Gastrocnemius medialis (tissue), 4 donors: ENCODE data around the gene CYP4F22. TPM values are rescaled to one million over a fixed set of nuclear protein-coding genes. Genes with fewer than 3 reads are reported as not detected.

Experiments
- ATAC-seq, 2 donors: fragments of 150-250 bp; one replicate each; pipeline ENCODE4 v1.9.1; 2016
- DNase-seq, 2 donors: peaks; one replicate each; pipeline ENCODE4 v3.0.0-alpha.2; 2019
- H3K27ac ChIP-seq, 4 donors: fragments of 200-600 bp; sonication (generic); 1 replicate in 1 of 4; 2 replicates in 3 of 4; pipeline ENCODE4 v1.5.1; 2016 to 2018; ENCODE audit warnings: mild to moderate bottlenecking in 2 of 4, moderate library complexity in 1 of 4
- H3K27me3 ChIP-seq, 3 donors: fragments of 200-600 bp; sonication (generic) in 2 of 3; 1 replicate in 1 of 3; 2 replicates in 2 of 3; pipeline versions ENCODE4 v1.5.1 to v1.6.0; 2016 to 2019; ENCODE audit warnings: mild to moderate bottlenecking in 1 of 3, moderate library complexity in 1 of 3
- H3K36me3 ChIP-seq, 2 donors: fragments of 200-600 bp; sonication (generic) in 1 of 2; one replicate each; pipeline ENCODE4 v1.5.1; 2017 to 2018
- H3K4me1 ChIP-seq, 2 donors: fragments of 200-600 bp; sonication (generic) in 1 of 2; one replicate each; pipeline ENCODE4 v1.5.1; 2016 to 2017; ENCODE audit warnings: mild to moderate bottlenecking in 2 of 2
- H3K4me3 ChIP-seq, 4 donors: fragments of 200-600 bp; sonication (generic) in 3 of 4; 1 replicate in 1 of 4; 2 replicates in 3 of 4; pipeline ENCODE4 v1.5.1; 2016 to 2019; ENCODE audit warnings: mild to moderate bottlenecking in 2 of 4
- H3K9me3 ChIP-seq, 3 donors: fragments of 200-600 bp; sonication (generic) in 2 of 3; 1 replicate in 1 of 3; 2 replicates in 2 of 3; pipeline ENCODE4 v1.5.1; 2016 to 2019
- POLR2A ChIP-seq, 2 donors: fragments of 450-650 bp; IDR thresholded peaks; one replicate each; pipeline ENCODE4 v1.6.1; 2017; ENCODE audit warnings: antibody characterized with exemption in 2 of 2, mild to moderate bottlenecking in 2 of 2, moderate library complexity in 2 of 2
- in situ Hi-C, 4 donors: fragments of 200-750 bp; cut with MboI; loops; one replicate each; pipeline versions ENCODE4 v1.15.0 to v1.8.0; 2017; ENCODE audit warnings: low sequenced_read_pairs in 4 of 4
- intact Hi-C: fragments of 100-400 bp; cut with DNase I; formaldehyde crosslinking; loops from one replicate; pipeline ENCODE4 v1.15.1; 2023; ENCODE audit warnings: low total_unique reads
- total RNA-seq, 4 donors: library from RNA; depleted of rRNA; stranded (reverse); fragments of >200 nt; gene quantifications; one replicate each; pipeline versions ENCODE4 v1.1.0 to v1.2.3, GENCODE V29; 2016
- TF ChIP-seq, protein P1 (sequence below), 5 experiments: fragments of 450-650 bp in 3 of 5; fragments of 200-600 bp in 2 of 5; sonication (generic) in 2 of 5; IDR thresholded peaks in 4 of 5; conservative IDR thresholded peaks in 1 of 5; 1 replicate in 4 of 5; 2 replicates in 1 of 5; pipeline ENCODE4 v1.5.1; 2016 to 2019; ENCODE audit warnings: antibody characterized with exemption in 5 of 5, mild to moderate bottlenecking in 3 of 5, moderate library complexity in 3 of 5

Gene CYP4F22
- total RNA-seq, 4 donors from 2014 or later: 0.24 to 0.29 (median 0.25) TPM; not detected in 1

DNA sequence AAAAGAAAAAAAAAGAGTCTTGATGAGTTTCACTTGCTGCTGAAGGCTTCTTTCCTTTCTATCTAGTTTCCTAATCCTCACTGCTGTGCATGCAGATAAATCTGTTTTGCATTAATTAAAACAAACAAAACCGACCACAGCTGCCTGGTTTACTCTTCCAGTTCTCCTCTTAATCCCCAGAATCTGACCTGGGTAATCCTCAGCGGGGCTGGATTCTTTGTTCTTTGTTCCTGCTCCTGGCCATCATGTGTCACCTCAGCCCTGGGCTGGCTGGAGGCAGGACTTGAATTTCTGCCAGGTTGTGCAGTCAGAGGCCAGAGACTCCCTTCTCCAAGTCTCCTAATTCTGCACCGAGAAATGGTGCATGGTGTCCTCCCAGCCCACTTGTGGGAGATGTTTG lies 54.5 kb downstream of the CYP4F22 start:
- TF ChIP-seq, protein P1, sequence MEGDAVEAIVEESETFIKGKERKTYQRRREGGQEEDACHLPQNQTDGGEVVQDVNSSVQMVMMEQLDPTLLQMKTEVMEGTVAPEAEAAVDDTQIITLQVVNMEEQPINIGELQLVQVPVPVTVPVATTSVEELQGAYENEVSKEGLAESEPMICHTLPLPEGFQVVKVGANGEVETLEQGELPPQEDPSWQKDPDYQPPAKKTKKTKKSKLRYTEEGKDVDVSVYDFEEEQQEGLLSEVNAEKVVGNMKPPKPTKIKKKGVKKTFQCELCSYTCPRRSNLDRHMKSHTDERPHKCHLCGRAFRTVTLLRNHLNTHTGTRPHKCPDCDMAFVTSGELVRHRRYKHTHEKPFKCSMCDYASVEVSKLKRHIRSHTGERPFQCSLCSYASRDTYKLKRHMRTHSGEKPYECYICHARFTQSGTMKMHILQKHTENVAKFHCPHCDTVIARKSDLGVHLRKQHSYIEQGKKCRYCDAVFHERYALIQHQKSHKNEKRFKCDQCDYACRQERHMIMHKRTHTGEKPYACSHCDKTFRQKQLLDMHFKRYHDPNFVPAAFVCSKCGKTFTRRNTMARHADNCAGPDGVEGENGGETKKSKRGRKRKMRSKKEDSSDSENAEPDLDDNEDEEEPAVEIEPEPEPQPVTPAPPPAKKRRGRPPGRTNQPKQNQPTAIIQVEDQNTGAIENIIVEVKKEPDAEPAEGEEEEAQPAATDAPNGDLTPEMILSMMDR (IDR thresholded peaks at IDR 0.05 in 4 of 5, conservative IDR thresholded peaks at IDR 0.05 in 1 of 5): no peak
- TF ChIP-seq POLR2A (IDR thresholded peaks at IDR 0.05): no peak
- DNase-seq (no peak), ATAC-seq (no peak)
- in situ Hi-C loops: loop anchor here (25.0 kb wide), 4 partner anchors 101 to 476 kb away; partner anchors contain the start of genes AKAP8 (in 2 of the 4), OR1I1 (in 1 of the 4) and RASAL3 (in 1 of the 4)
- no peak overlapping the region for H3K27ac ChIP-seq
- H3K9me3 ChIP-seq: no peaks in the 10 kb centered on the region
- intact Hi-C loops: no loop called here
- no peaks in the 10 kb centered on the region for H3K36me3 ChIP-seq
- H3K4me1 ChIP-seq: no peaks in the 10 kb centered on the region
- H3K27me3 ChIP-seq: peaks cover 0 to 6% (median 6%) of the 10 kb centered on the region in 3 donors
- no peak overlapping the region for H3K4me3 ChIP-seq

DNA sequence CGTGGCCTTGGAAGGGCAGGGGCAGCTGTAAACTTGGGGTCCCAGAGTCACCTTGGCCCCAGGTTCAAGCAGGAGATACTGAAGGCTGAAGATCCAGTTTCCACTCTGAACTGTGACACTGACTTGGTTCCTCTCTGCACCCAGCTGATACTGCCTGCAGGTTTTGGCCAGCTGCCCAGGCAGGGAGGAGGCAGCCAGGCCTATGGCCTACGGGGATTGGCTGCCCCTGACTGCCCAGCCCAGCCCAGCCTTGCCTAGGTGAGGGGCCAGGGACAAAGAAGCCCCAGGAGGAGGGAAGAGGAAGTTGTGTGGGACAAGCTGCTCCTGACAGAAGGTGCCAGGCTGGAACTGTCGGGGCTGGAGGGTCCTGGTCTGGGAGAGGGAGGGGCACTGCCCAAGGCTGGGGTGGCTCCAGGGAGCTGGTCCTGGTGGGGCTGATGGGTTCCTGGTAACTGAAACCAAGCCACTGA lies 55.0 kb downstream of the CYP4F22 start:
- Histone ChIP-seq H3K4me1 (no peaks in the 10 kb centered on the region), H3K27me3 (peaks cover 0 to 10% (median 6%) of the 10 kb centered on the region in 3 donors), H3K9me3 (no peaks in the 10 kb centered on the region), H3K36me3 (no peaks in the 10 kb centered on the region), H3K4me3 (no peak overlapping the region), H3K27ac (no peak overlapping the region)
- in situ Hi-C loops (loop anchor here (25.0 kb wide), 4 partner anchors 101 to 476 kb away; partner anchors contain the start of genes AKAP8 (in 2 of the 4), OR1I1 (in 1 of the 4) and RASAL3 (in 1 of the 4)), intact Hi-C loops (no loop called here)
- no peak for DNase-seq
- ATAC-seq: no peak
- TF ChIP-seq, protein P1 (IDR thresholded peaks at IDR 0.05 in 4 of 5, conservative IDR thresholded peaks at IDR 0.05 in 1 of 5): no peak
- no peak for TF ChIP-seq POLR2A (IDR thresholded peaks at IDR 0.05)

DNA sequence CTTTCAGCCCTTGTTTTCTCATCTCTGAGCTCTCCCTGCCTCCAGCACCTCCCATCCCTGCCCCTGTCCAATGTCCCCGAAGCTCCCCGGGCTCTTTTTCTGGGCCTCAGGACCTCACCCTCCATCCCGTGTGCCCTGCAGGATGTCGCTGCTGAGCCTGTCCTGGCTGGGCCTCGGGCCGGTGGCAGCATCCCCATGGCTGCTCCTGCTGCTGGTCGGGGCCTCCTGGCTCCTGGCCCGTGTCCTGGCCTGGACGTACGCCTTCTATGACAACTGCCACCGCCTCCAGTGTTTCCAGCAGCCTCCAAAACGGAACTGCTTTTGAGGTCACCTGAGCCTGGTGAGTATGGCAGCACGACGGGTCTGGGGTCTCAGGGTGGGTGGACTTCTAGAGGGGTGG lies 55.6 kb downstream of the CYP4F22 start:
- Histone ChIP-seq H3K36me3 (no peaks in the 10 kb centered on the region), H3K27ac (no peak overlapping the region), H3K9me3 (no peaks in the 10 kb centered on the region), H3K4me3 (no peak overlapping the region), H3K27me3 (peaks cover 0 to 10% (median 6%) of the 10 kb centered on the region in 3 donors), H3K4me1 (no peaks in the 10 kb centered on the region)
- DNase-seq: no peak
- no peak for TF ChIP-seq POLR2A (IDR thresholded peaks at IDR 0.05)
- TF ChIP-seq, protein P1 (IDR thresholded peaks at IDR 0.05 in 4 of 5, conservative IDR thresholded peaks at IDR 0.05 in 1 of 5): no peak
- intact Hi-C loops: no loop called here
- ATAC-seq: no peak
- in situ Hi-C loops: loop anchor here (25.0 kb wide), 4 partner anchors 102 to 477 kb away; partner anchors contain the start of genes AKAP8 (in 2 of the 4), OR1I1 (in 1 of the 4) and RASAL3 (in 1 of the 4)

DNA sequence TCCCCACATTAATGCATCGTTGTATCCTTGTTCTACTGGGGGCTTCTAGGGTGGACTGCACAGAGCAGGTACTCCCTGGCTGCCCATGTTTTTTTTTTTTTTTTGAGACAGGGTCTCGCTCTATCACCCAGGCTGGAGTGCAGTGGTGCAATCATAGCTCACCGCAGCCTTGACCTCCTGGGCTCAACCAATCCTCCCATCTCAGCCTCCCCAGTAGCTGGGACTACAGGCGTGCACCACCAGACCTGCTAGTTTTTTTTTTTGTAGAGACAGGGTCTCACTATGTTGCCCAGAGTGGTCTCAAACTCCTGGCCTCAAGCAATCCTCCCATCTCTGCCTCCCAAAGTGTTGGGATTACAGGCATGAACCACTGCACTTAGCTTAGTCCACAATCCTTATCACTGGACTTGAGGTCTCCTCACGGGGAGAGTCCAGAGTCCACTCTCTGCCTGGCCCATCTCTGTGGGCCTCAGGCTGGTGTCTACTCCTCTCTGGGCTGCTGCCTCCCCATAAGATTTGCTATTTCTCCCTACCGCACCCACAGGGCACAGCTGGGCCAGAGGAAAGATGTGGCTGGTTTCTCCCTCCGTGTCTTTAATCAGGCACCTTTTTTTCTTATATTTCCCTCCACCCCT lies 56.3 kb downstream of the CYP4F22 start:
- TF ChIP-seq, protein P1 (IDR thresholded peaks at IDR 0.05 in 4 of 5, conservative IDR thresholded peaks at IDR 0.05 in 1 of 5): no peak
- TF ChIP-seq POLR2A (IDR thresholded peaks at IDR 0.05): no peak
- ATAC-seq: no peak
- H3K27ac ChIP-seq: no peak overlapping the region
- in situ Hi-C loops (loop anchor here (25.0 kb wide), 4 partner anchors 102 to 477 kb away; partner anchors contain the start of genes AKAP8 (in 2 of the 4), OR1I1 (in 1 of the 4) and RASAL3 (in 1 of the 4)), intact Hi-C loops (no loop called here)
- H3K36me3 ChIP-seq: no peaks in the 10 kb centered on the region
- no peaks in the 10 kb centered on the region for H3K4me1 ChIP-seq
- H3K4me3 ChIP-seq: no peak overlapping the region
- peaks cover 0 to 12% (median 6%) of the 10 kb centered on the region in 3 donors for H3K27me3 ChIP-seq
- H3K9me3 ChIP-seq: no peaks in the 10 kb centered on the region
- no peak for DNase-seq
